HG03457 (cell line): ENCODE measurements around the gene EPYC.

Experiments used
- ATAC-seq: cut with Tn5 transposase; IDR thresholded peaks from one replicate; pipeline ENCODE4 v1.9.1; 2021; ENCODE audit warnings: moderate number of reproducible peaks; ENCODE audit not compliant: unreplicated experiment

EPYC gene

DNA sequence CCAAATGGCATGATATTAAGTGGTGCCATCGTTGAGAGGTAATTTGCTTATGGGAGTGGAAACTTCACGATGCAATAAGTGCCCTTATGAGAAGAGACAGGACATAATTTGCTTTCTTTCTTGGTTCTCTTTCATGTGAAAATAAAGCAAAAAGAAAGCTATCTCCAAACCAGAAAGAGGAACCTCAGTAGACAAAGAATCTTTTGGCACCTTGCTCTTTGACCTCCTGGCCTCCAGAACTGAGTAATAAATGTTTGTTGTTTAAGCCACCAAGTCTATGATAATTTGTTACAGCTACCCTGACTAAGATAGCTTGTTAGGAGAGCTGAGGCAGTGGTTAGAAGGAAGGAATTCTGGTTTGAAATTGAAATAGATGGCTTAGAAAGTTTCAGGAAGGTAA is 89.4 kb downstream of the EPYC start:
- ATAC-seq, result no peak
